H54 (cell line): ENCODE results near the gene PDE4D.
"Not testable (repeated sequence)": the region's sequence is repeated elsewhere in the genome, so short reads cannot be mapped to it uniquely, and the experiment has no call there.

ENCODE experiments used
- DNase-seq: peaks from one replicate; pipeline ENCODE4 v3.0.0; 2011; ENCODE audit warnings: low spot score, mixed read lengths; ENCODE audit not compliant: insufficient read length
- FAIRE-seq: peaks from 3 replicates; lab custom pipeline; 2011; peaks lifted over from hg19 to GRCh38; lab: Jason Lieb, UNC
- POLR2A ChIP-seq: IDR thresholded peaks from 2 replicates; pipeline ENCODE4 v1.6.1; 2011; ENCODE audit warnings: low read depth, mild to moderate bottlenecking, low read length

PDE4D gene

GRCh38 chr5:59800347-59800893, 93.1 kb downstream of the PDE4D start:
- FAIRE-seq (no peak), DNase-seq (no peak)
- TF ChIP-seq POLR2A, result no peak

GRCh38 chr5:59799668-59800346, 93.7 kb downstream of the PDE4D start:
- TF ChIP-seq POLR2A, result no peak
- DNase-seq (no peak), FAIRE-seq (peak; percentile 85)

- FAIRE-seq, result no peak
- DNase-seq, result no peak
- TF ChIP-seq POLR2A, result no peak
Observed at GRCh38 chr5:59798862-59799667, 94.5 kb downstream of the PDE4D start.

- no peak for TF ChIP-seq POLR2A
- FAIRE-seq, result no peak
- DNase-seq, result no peak
Observed at GRCh38 chr5:59795141-59795540, 98.4 kb downstream of the PDE4D start.

- FAIRE-seq (peak; percentile 86), DNase-seq (peak; percentile 46)
- TF ChIP-seq POLR2A, result no peak
Observed at GRCh38 chr5:59792983-59793585, 100.4 kb downstream of the PDE4D start.

- TF ChIP-seq POLR2A, result no peak
Observed at GRCh38 chr5:59791617-59792016, 101.9 kb downstream of the PDE4D start.

GRCh38 chr5:59790776-59791475, 102.6 kb downstream of the PDE4D start:
- no peak for DNase-seq
- no peak for FAIRE-seq
- TF ChIP-seq POLR2A, result no peak

More at GRCh38 chr5:59791617-59792016, 101.9 kb downstream of the PDE4D start:
- no peak for FAIRE-seq
- no peak for DNase-seq

- FAIRE-seq (peak; percentile 11), DNase-seq (no peak)
- no peak for TF ChIP-seq POLR2A
Observed at GRCh38 chr5:59790376-59790775, 103.2 kb downstream of the PDE4D start.

GRCh38 chr5:59789894-59790293, 103.6 kb downstream of the PDE4D start:
- no peak for TF ChIP-seq POLR2A
- no peak for DNase-seq
- FAIRE-seq, result no peak

- no peak for FAIRE-seq
- DNase-seq, result no peak
- TF ChIP-seq POLR2A, result no peak
Observed at GRCh38 chr5:59789197-59789596, 104.3 kb downstream of the PDE4D start.

- no peak for TF ChIP-seq POLR2A
- DNase-seq (no peak), FAIRE-seq (peak; percentile 93)
Observed at GRCh38 chr5:59786334-59786805, 107.2 kb downstream of the PDE4D start.

GRCh38 chr5:59785676-59786333, 107.7 kb downstream of the PDE4D start:
- no peak for DNase-seq

GRCh38 chr5:59784708-59785107, 108.8 kb downstream of the PDE4D start:
- not testable (repeated sequence) for FAIRE-seq, DNase-seq

More at GRCh38 chr5:59785676-59786333, 107.7 kb downstream of the PDE4D start:
- TF ChIP-seq POLR2A, result no peak
- no peak for FAIRE-seq
